GM21717 (cell line): ENCODE results near the gene CELSR1.

Source experiments
- ATAC-seq: cut with Tn5 transposase; IDR thresholded peaks from one replicate; pipeline ENCODE4 v1.9.1; 2021; ENCODE audit warnings: mild to moderate bottlenecking, moderate library complexity; ENCODE audit not compliant: unreplicated experiment

CELSR1 gene

GRCh38 chr22:46380069-46380468 lies 157.4 kb downstream of the CELSR1 start:
- no peak for ATAC-seq

DNA sequence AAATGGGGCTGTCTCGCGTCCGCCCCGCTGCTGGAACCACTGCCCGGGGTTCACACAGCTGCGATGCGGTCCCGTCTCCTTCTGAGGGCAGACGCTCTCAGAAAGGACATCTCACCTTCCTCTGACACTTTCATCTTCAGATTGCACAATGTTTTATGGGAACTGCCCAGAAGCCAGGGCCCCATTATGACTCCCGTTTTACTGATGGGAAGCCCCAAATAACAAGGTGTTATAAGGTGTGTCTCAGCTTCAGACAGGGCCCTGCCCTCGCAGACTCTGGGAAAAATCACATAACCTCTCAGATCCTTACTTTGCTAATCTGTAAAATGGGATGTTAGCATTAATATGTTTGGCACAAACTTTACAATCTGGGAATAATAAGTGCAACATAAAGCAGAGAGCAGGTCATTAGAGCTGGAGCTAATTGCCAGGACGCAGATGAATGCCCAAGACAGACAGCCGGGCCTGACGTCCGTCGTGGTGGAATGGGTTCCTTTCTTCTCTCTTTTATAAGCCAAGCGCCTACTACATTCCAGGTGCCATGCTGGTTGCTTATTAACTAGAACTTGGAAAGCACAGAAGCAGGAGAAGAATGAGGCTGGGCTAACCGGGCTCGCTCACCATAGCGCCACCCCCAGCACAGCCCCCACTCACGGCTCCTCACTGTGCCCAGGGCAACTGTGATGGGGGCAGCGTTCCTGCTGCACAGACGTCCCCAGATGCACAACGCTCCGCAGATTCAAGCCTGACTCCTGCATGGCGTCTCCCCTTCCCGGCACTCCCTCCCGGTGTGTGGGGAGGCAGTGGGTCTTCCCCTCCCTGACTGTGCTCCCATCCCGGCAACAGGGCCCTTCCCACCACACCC lies 158.1 kb downstream of the CELSR1 start:
- no peak for ATAC-seq

DNA sequence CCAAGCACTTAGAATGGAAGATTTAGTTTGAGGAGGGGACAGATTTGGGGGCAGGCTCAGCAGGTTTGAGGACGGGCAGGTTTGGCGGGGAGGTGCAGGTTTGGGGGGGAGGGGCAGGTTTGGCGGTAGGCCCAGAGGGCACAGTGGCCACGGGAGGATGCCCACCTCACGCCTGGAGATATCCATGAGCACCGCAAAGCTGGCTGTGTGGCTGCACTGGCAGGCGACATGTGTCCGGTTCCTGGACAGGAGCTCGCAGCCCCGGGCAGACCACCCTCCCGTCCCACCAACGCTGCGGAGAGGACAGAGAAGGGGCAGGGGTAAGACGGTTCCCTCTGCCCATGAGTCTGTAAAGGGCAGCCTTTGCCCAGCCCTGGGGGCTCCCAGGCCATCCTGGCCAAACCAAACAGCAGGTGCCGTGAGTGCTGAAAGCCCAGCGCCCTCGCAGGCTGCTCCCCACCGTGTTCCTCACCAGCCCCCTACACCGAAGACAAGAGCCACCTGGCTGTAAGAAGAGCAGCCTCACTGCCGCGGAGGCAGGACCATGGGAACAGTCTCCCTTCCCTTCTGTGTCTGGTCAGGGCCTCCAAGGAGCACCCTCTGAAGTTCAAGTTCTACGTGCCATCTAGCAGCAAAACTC lies 158.9 kb downstream of the CELSR1 start:
- no peak for ATAC-seq

- no peak for ATAC-seq
Observed at GRCh38 chr22:46377525-46378425, 159.6 kb downstream of the CELSR1 start.

DNA sequence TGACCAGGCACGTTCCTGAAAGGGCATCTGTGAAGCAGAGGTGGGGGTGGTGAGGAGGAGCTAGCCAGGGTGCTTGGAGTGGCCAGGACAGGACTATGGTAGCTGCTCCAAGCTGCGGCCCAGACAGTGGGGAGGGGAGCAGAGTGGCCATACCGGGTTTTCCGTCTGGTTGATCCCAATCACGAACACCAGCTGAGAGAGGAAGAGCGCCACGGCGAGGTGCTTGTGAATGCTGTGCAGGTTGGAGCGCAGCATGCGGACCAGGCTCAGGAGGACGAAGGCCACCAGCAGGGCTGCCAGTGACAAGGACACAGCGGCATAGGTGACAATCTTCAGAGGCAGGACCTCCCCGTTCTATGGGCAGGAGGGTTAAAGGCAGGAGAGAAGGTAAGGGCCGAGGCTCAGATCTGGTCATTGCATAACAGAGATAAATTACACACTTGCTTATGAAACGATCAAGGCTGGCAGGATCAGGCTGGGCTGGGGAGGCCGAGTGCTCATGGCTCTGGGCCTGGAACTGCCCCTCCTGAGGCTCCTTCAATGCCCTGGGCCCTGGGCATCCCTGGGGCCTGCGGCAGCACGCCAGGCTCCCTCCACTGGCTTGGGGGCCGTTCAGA lies 160.4 kb downstream of the CELSR1 start:
- ATAC-seq: no peak

DNA sequence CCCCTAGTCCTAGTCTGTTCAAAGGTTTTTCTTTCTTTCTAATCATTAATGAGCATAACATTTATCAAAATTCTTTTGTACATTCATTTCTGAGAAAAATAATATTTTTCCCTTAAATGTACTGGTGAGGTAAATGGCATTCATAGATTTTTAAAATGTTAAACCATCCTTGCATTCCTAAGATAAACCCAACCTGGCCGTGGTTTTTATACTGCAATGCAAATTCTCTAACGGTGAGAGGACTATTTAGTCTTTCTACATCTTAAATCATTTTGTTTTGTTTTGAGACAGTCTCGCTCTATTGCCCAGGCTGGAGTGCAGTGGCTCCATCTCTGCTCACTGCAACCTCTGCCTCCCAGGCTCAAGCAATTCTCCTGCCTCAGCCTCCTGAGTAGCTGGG lies 161.3 kb downstream of the CELSR1 start:
- no peak for ATAC-seq

GRCh38 chr22:46374663-46375474 lies 162.6 kb downstream of the CELSR1 start:
- no peak for ATAC-seq

GRCh38 chr22:46373921-46374662 lies 163.3 kb downstream of the CELSR1 start:
- no peak for ATAC-seq

DNA sequence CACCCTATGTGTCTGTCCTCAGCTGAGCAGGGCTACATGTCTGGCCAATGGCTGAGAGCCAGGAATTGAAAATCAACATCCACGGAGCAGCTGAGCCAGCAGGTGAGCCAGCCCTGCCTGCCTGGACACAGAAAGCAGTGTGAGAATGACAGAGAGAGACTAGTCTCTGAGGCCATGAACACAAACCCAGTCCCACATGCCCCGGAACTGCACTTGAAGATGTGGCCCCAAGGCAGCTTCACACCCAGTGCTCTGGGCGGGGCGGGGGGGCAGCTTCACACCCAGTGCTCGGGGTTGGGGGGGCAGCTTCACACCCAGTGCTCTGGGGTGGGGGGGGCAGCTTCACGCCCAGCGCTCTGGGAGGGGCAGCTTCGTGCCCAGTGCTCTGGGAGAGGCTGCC lies 164.3 kb downstream of the CELSR1 start:
- no peak for ATAC-seq

DNA sequence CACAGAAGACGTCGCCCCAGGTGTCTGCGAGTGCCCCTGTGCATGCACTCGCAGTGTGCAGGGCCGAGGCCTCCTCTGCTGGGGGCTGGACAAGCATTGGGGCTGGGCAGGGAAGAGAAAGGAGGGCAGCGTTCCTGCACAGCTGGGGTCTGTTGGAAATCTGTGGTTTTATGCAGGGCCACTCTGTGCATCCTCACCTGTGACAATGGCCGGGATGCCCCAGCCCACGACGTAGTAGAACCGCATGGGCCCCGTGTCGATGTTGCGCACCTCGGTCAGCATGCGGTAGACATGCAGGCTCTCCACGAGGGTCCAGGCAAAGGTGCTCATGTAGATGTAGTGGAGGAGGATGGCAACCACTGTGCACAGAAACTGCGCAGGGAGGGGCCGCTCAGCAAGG lies 164.7 kb downstream of the CELSR1 start:
- no peak for ATAC-seq

GRCh38 chr22:46371623-46372226 lies 165.7 kb downstream of the CELSR1 start:
- no peak for ATAC-seq

DNA sequence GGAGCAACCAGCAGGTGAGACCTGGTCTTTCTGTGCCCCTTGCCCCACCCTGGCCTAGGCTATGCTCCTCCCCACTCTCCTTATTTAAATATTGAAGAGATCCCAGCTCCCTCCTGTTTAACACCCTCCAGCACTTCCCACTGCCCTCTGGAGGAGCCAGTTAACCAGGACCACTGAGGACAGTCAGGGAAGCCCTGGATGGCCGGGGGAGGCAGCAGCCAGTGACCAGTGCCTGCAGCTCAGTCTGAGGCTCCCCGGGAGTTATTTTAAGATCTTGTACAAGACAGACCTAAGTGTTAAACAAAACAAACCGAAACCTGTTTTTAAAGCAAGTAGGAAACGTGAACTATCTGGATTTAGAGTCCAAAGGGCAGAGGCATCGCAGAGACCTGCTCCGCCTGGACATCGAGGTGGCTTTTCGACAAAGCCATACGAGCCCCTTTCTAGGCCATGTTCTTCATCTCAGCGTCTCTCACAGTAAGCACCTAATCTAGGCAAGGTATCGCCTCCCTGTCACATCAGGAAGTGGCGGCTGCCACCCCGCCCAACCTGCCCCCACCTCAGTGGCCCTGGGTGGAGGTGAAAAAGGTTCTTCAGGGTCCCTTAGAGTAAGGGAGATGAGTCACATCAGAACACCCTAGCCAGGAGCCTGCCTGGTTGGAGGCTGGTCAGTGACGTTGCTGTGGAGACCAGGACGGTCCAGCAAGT lies 166.7 kb downstream of the CELSR1 start:
- no peak for ATAC-seq

- ATAC-seq: no peak
Observed at GRCh38 chr22:46369716-46370583, 167.5 kb downstream of the CELSR1 start.

- ATAC-seq: no peak
Observed at GRCh38 chr22:46368871-46369715, 168.3 kb downstream of the CELSR1 start.

DNA sequence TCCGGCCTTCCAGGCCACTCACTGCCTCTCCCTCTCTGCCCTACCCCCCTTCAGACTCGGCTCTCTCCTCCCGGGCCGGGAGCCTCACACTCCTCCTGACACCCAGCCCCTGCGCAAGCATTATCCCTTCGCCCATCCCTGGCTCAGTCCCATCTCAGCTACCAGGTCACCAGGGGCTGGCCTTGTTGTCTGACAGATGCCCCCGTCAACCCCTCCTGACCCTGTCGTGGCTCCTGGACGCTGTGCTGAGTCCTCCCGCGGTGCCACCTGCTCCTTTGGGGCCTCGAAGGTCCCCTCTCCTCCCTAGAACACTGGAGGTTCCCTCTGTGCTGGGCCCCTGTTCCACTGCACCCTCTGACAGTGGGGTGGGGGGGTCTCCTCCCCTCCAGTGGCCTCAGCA lies 169.0 kb downstream of the CELSR1 start:
- ATAC-seq: no peak

GRCh38 chr22:46367707-46368191 lies 169.7 kb downstream of the CELSR1 start:
- no peak for ATAC-seq
